Thyroid gland (tissue), 4 donors: ENCODE results near the gene REPIN1. TPM values are rescaled to one million over a fixed set of nuclear protein-coding genes. Genes with fewer than 3 reads are reported as not detected.

ENCODE experiments used
- DNase-seq, 2 donors: peaks; one replicate each; pipeline ENCODE4 v3.0.0-alpha.2; 2019
- H3K27ac ChIP-seq, 3 donors: fragments of 200-600 bp; sonication (generic); 1 replicate in 2 of 3; 2 replicates in 1 of 3; pipeline ENCODE4 v1.5.1; 2016 to 2019; ENCODE audit warnings: mild to moderate bottlenecking in 1 of 3, moderate library complexity in 1 of 3
- H3K27me3 ChIP-seq: fragments of 200-600 bp; sonication (generic); one replicate; pipeline ENCODE4 v1.5.1; 2019
- H3K36me3 ChIP-seq, 2 donors: fragments of 200-600 bp; sonication (generic); one replicate each; pipeline ENCODE4 v1.5.1; 2016 to 2019
- H3K4me1 ChIP-seq, 2 donors: fragments of 200-600 bp; sonication (generic); one replicate each; pipeline ENCODE4 v1.5.1; 2017 to 2019
- H3K4me3 ChIP-seq, 3 donors: fragments of 200-600 bp; sonication (generic); replicated peaks in 1 of 3; 1 replicate in 2 of 3; 2 replicates in 1 of 3; pipeline ENCODE4 v1.5.1; 2016; ENCODE audit warnings: mild to moderate bottlenecking in 1 of 3
- H3K9me3 ChIP-seq: fragments of 200-600 bp; sonication (generic); one replicate; pipeline ENCODE4 v1.5.1; 2017
- CTCF ChIP-seq, 6 experiments: fragments of 200-600 bp in 3 of 6; fragments of 450-650 bp in 3 of 6; sonication (generic) in 3 of 6; IDR thresholded peaks; one replicate each; pipeline ENCODE4 v1.5.1; 2016 to 2019; ENCODE audit warnings: antibody characterized with exemption in 6 of 6, mild to moderate bottlenecking in 2 of 6, inconsistent platforms in 1 of 6, moderate library complexity in 1 of 6
- POLR2A ChIP-seq, 2 donors: fragments of 450-650 bp; IDR thresholded peaks; one replicate each; pipeline ENCODE4 v1.6.1; 2017; ENCODE audit warnings: antibody characterized with exemption in 2 of 2, mild to moderate bottlenecking in 2 of 2, moderate library complexity in 1 of 2
- WGBS, 2 donors: methylation state at CpG; one replicate each; pipeline ENCODE4 v1.1.5; 2017; 5-methylcytosine and 5-hydroxymethylcytosine counted together
- intact Hi-C: fragments of 100-400 bp; cut with DNase I; formaldehyde crosslinking; loops from one replicate; pipeline ENCODE4 v1.15.1; 2023
- total RNA-seq, 4 donors: library from RNA; depleted of rRNA; stranded (reverse); fragments of >200 nt; gene quantifications; one replicate each; pipeline ENCODE4 v1.2.3, GENCODE V29; 2016

Gene REPIN1
- total RNA-seq, 4 donors from 2014 or later = 71.9 to 144 (median 123) TPM

GRCh38 chr7:150336746-150337145, 31.9 kb upstream of the REPIN1 start:
- no peaks in the 10 kb centered on the region for H3K9me3 ChIP-seq
- intact Hi-C loops = no loop called here
- H3K27me3 ChIP-seq = no peaks in the 10 kb centered on the region
- peaks cover 23 to 35% of the 10 kb centered on the region in 2 donors for H3K4me1 ChIP-seq
- no peak overlapping the region for H3K4me3 ChIP-seq
- no peak for DNase-seq
- no peak overlapping the region for H3K27ac ChIP-seq
- 90 to 96% methylated on average over 2 to 8 of the region's 14 CpGs for WGBS, 2 donors
- H3K36me3 ChIP-seq = no peaks in the 10 kb centered on the region
- no peak for TF ChIP-seq POLR2A (IDR thresholded peaks at IDR 0.05)
- TF ChIP-seq CTCF (IDR thresholded peaks at IDR 0.05) = no peak

- Histone ChIP-seq H3K4me3 (no peak overlapping the region), H3K4me1 (peaks cover 23 to 39% of the 10 kb centered on the region in 2 donors), H3K27me3 (no peaks in the 10 kb centered on the region), H3K9me3 (no peaks in the 10 kb centered on the region), H3K27ac (no peak overlapping the region), H3K36me3 (no peaks in the 10 kb centered on the region)
- no peak for TF ChIP-seq CTCF (IDR thresholded peaks at IDR 0.05)
- TF ChIP-seq POLR2A (IDR thresholded peaks at IDR 0.05) = no peak
- DNase-seq = no peak
- WGBS, 2 donors = 94 to 98% methylated on average over 13 to 14 of the region's 18 CpGs
- intact Hi-C loops = no loop called here
Measured at GRCh38 chr7:150337179-150337578, 31.4 kb upstream of the REPIN1 start.

GRCh38 chr7:150337659-150338081, 31.0 kb upstream of the REPIN1 start:
- 92 to 95% methylated on average over 6 of the region's 6 CpGs for WGBS, 2 donors
- no peak for TF ChIP-seq CTCF (IDR thresholded peaks at IDR 0.05)
- TF ChIP-seq POLR2A (IDR thresholded peaks at IDR 0.05) = no peak
- intact Hi-C loops = no loop called here

GRCh38 chr7:150338166-150338829, 30.3 kb upstream of the REPIN1 start:
- intact Hi-C loops = no loop called here
- TF ChIP-seq POLR2A (IDR thresholded peaks at IDR 0.05) (no peak), CTCF (IDR thresholded peaks at IDR 0.05) (no peak)
- DNase-seq = no peak
- Histone ChIP-seq H3K36me3 (no peaks in the 10 kb centered on the region), H3K4me3 (no peak overlapping the region), H3K4me1 (peaks cover 23 to 39% of the 10 kb centered on the region in 2 donors), H3K27me3 (no peaks in the 10 kb centered on the region), H3K9me3 (no peaks in the 10 kb centered on the region), H3K27ac (no peak overlapping the region)
- 84 to 85% methylated on average over 6 to 11 of the region's 11 CpGs for WGBS, 2 donors

More at GRCh38 chr7:150337659-150338081, 31.0 kb upstream of the REPIN1 start:
- H3K4me1 ChIP-seq = peaks cover 23 to 39% of the 10 kb centered on the region in 2 donors
- no peak overlapping the region for H3K4me3 ChIP-seq
- no peaks in the 10 kb centered on the region for H3K9me3 ChIP-seq
- no peaks in the 10 kb centered on the region for H3K36me3 ChIP-seq
- no peak overlapping the region for H3K27ac ChIP-seq
- no peaks in the 10 kb centered on the region for H3K27me3 ChIP-seq
- no peak for DNase-seq

- DNase-seq = no peak
- H3K4me1 ChIP-seq = peaks cover 23 to 39% of the 10 kb centered on the region in 2 donors
- intact Hi-C loops = no loop called here
Measured at GRCh38 chr7:150339409-150339809, 29.2 kb upstream of the REPIN1 start.

More at GRCh38 chr7:150339409-150339809, 29.2 kb upstream of the REPIN1 start:
- H3K4me3 ChIP-seq = no peak overlapping the region
- no peak overlapping the region for H3K27ac ChIP-seq
- TF ChIP-seq CTCF (IDR thresholded peaks at IDR 0.05) = no peak
- no peak for TF ChIP-seq POLR2A (IDR thresholded peaks at IDR 0.05)
- H3K27me3 ChIP-seq = no peaks in the 10 kb centered on the region
- no peaks in the 10 kb centered on the region for H3K36me3 ChIP-seq
- WGBS, 2 donors = 81 to 83% methylated on average over 9 of the region's 9 CpGs
- H3K9me3 ChIP-seq = no peaks in the 10 kb centered on the region
